Naive B cell (primary cell): Measurements from ENCODE around the gene CTBS. TPM values are rescaled to one million over a fixed set of nuclear protein-coding genes. Genes with fewer than 3 reads are reported as not detected.
A peak's percentile ranks its signal among the peaks of the same experiment; 100 is the strongest.

Source experiments
- ATAC-seq, 2 donors: fragments of 150-1000 bp; cut with Tn5 transposase; 2 replicates each; pipeline ENCODE4 v1.10.0; 2021; ENCODE audit warnings: low read depth in 2 of 2, mild to moderate bottlenecking in 2 of 2, moderate library complexity in 2 of 2
- DNase-seq: peaks from one replicate; pipeline ENCODE4 v3.0.0; 2022
- H3K27ac Mint-ChIP-seq, 6 donors: one replicate each; pipeline ENCODE4 v1.8.0; 2020 to 2022; ENCODE audit warnings: mild to moderate bottlenecking in 6 of 6, mixed read lengths in 6 of 6, moderate library complexity in 5 of 6, inconsistent platforms in 2 of 6
- H3K27me3 Mint-ChIP-seq, 3 donors: one replicate each; pipeline ENCODE4 v1.8.0; 2021 to 2022; ENCODE audit warnings: mixed read lengths in 3 of 3, mild to moderate bottlenecking in 1 of 3
- H3K36me3 Mint-ChIP-seq, 2 donors: one replicate each; pipeline ENCODE4 v1.8.0; 2020 to 2022; ENCODE audit warnings: mixed read lengths in 2 of 2, inconsistent platforms in 1 of 2, mild to moderate bottlenecking in 1 of 2
- H3K4me1 Mint-ChIP-seq, 3 donors: one replicate each; pipeline ENCODE4 v1.8.0; 2020 to 2022; ENCODE audit warnings: mixed read lengths in 3 of 3, inconsistent platforms in 1 of 3, mild to moderate bottlenecking in 1 of 3, moderate library complexity in 1 of 3
- H3K4me3 Mint-ChIP-seq, 8 donors: one replicate each; pipeline ENCODE4 v1.8.0; 2020 to 2022; ENCODE audit warnings: mild to moderate bottlenecking in 8 of 8, mixed read lengths in 8 of 8, moderate library complexity in 8 of 8, inconsistent platforms in 2 of 8
- H3K9me3 Mint-ChIP-seq, 7 donors: one replicate each; pipeline ENCODE4 v1.8.0; 2020 to 2022; ENCODE audit warnings: mixed read lengths in 7 of 7, mild to moderate bottlenecking in 5 of 7, inconsistent platforms in 2 of 7, moderate library complexity in 1 of 7
- polyA plus RNA-seq, 6 donors: library from polyadenylated mRNA; unstranded; fragments of 300-500 nt; fragmentation: Illumina TruSeq; gene quantifications; one replicate each; pipeline ENCODE4 v1.2.3, GENCODE V29; 2021; ENCODE audit warnings: low read depth in 6 of 6

The CTBS gene
- polyA plus RNA-seq: 10 to 100 TPM; 34.8 to 50.7 (median 40.2) TPM

GRCh38 chr1:84573967-84574842, at the start of gene CTBS:
Gene CTBS, minus strand, starts transcription at chr1:84574440. Its CDS starts 25 bp downstream, at chr1:84574415.
- no peaks in the 10 kb centered on the region for H3K27me3 Mint-ChIP-seq

GRCh38 chr1:84621553-84621952, 47.3 kb upstream of the CTBS start:
- no peak for ATAC-seq
- peaks cover 0 to 8% (median 7%) of the 10 kb centered on the region in 3 donors for H3K4me1 Mint-ChIP-seq
- H3K36me3 Mint-ChIP-seq: no peaks in the 10 kb centered on the region
- peak overlapping the region in 1 of 6 donors; percentile 54 for H3K27ac Mint-ChIP-seq
- no peaks in the 10 kb centered on the region for H3K9me3 Mint-ChIP-seq
- H3K4me3 Mint-ChIP-seq: peak overlapping the region in 4 of 8 donors; percentile 32 to 93 (median 61)
- peaks cover 0 to 13% (median 0%) of the 10 kb centered on the region in 3 donors for H3K27me3 Mint-ChIP-seq
- no peak for DNase-seq

More at GRCh38 chr1:84573967-84574842, at the start of gene CTBS:
- Mint-ChIP-seq H3K36me3 (peaks cover 9 to 10% of the 10 kb centered on the region in 2 donors), H3K27ac (peak within 1 kb of the TSS; percentile 98 to 100 (median 99)), H3K4me3 (peak within 1 kb of the TSS; percentile 94 to 99 (median 98)), H3K4me1 (peaks cover 33 to 45% (median 43%) of the 10 kb centered on the region in 3 donors), H3K9me3 (no peaks in the 10 kb centered on the region)
- DNase-seq (peak; percentile 85), ATAC-seq (peak; percentile 89)

- Mint-ChIP-seq H3K27ac (peak overlapping the region in 3 of 6 donors; percentile 26 to 85 (median 64)), H3K4me1 (peaks cover 0 to 8% (median 7%) of the 10 kb centered on the region in 3 donors), H3K4me3 (peak overlapping the region; percentile 76 to 96 (median 92))
These were observed 46.6 kb upstream of the CTBS start for GRCh38 chr1:84620720-84621313.

GRCh38 chr1:84619383-84620102, 45.3 kb upstream of the CTBS start:
- Mint-ChIP-seq H3K9me3 (peaks cover 0 to under 1% (median 0%) of the 10 kb centered on the region in 7 donors), H3K27ac (peak overlapping the region in 1 of 6 donors; percentile 10), H3K4me3 (peak overlapping the region; percentile 11 to 77 (median 62)), H3K27me3 (peaks cover 0 to 7% (median 4%) of the 10 kb centered on the region in 3 donors), H3K4me1 (peaks cover 0 to 8% (median 7%) of the 10 kb centered on the region in 3 donors), H3K36me3 (peaks cover 0 to 4% of the 10 kb centered on the region in 2 donors)
- ATAC-seq (no peak), DNase-seq (no peak)

More at GRCh38 chr1:84620720-84621313, 46.6 kb upstream of the CTBS start:
- H3K27me3 Mint-ChIP-seq: peaks cover 0 to 6% (median 0%) of the 10 kb centered on the region in 3 donors
- ATAC-seq: peak; percentile 91
- no peaks in the 10 kb centered on the region for H3K9me3 Mint-ChIP-seq
- H3K36me3 Mint-ChIP-seq: no peaks in the 10 kb centered on the region
- peak; percentile 83 for DNase-seq

- H3K4me1 Mint-ChIP-seq: peaks cover 0 to 8% (median 7%) of the 10 kb centered on the region in 3 donors
- DNase-seq: no peak
- ATAC-seq: no peak
- H3K27me3 Mint-ChIP-seq: peaks cover 3 to 16% (median 15%) of the 10 kb centered on the region in 3 donors
- peak overlapping the region in 1 of 6 donors; percentile 70 for H3K27ac Mint-ChIP-seq
- peaks cover 0 to 9% (median 4%) of the 10 kb centered on the region in 7 donors for H3K9me3 Mint-ChIP-seq
- no peak overlapping the region for H3K4me3 Mint-ChIP-seq
- peaks cover 0 to 15% of the 10 kb centered on the region in 2 donors for H3K36me3 Mint-ChIP-seq
These were observed 43.1 kb upstream of the CTBS start for GRCh38 chr1:84617349-84617748.

- Mint-ChIP-seq H3K36me3 (peaks cover 0 to 15% of the 10 kb centered on the region in 2 donors), H3K27me3 (peaks cover 15 to 26% (median 15%) of the 10 kb centered on the region in 3 donors), H3K4me3 (peak overlapping the region in 1 of 8 donors; percentile 4), H3K27ac (no peak overlapping the region), H3K4me1 (peaks cover 0 to 10% (median 4%) of the 10 kb centered on the region in 3 donors), H3K9me3 (peaks cover 0 to 9% (median 4%) of the 10 kb centered on the region in 7 donors)
- ATAC-seq (no peak), DNase-seq (no peak)
These were observed 41.5 kb upstream of the CTBS start for GRCh38 chr1:84615790-84616189.

- Mint-ChIP-seq H3K9me3 (peaks cover 0 to 13% (median 4%) of the 10 kb centered on the region in 7 donors), H3K27me3 (peaks cover 15 to 22% (median 15%) of the 10 kb centered on the region in 3 donors), H3K4me1 (peaks cover 0 to 3% (median 0%) of the 10 kb centered on the region in 3 donors), H3K27ac (no peak overlapping the region), H3K36me3 (peaks cover 0 to 15% of the 10 kb centered on the region in 2 donors), H3K4me3 (no peak overlapping the region)
- DNase-seq (no peak), ATAC-seq (no peak)
These were observed 39.6 kb upstream of the CTBS start for GRCh38 chr1:84613887-84614286.

- Mint-ChIP-seq H3K4me3 (no peak overlapping the region), H3K27me3 (peaks cover 15 to 22% (median 15%) of the 10 kb centered on the region in 3 donors), H3K4me1 (peaks cover 0 to 3% (median 0%) of the 10 kb centered on the region in 3 donors), H3K36me3 (peaks cover 0 to 15% of the 10 kb centered on the region in 2 donors), H3K27ac (no peak overlapping the region), H3K9me3 (peaks cover 0 to 13% (median 4%) of the 10 kb centered on the region in 7 donors)
- ATAC-seq: no peak
- DNase-seq: no peak
These were observed 38.8 kb upstream of the CTBS start for GRCh38 chr1:84613026-84613425.

- no peak overlapping the region for H3K4me3 Mint-ChIP-seq
- DNase-seq (no peak), ATAC-seq (no peak)
- peak overlapping the region in 1 of 6 donors; percentile 33 for H3K27ac Mint-ChIP-seq
- H3K4me1 Mint-ChIP-seq: peaks cover 0 to 3% (median 0%) of the 10 kb centered on the region in 3 donors
- peaks cover 15 to 27% (median 15%) of the 10 kb centered on the region in 3 donors for H3K27me3 Mint-ChIP-seq
- H3K36me3 Mint-ChIP-seq: peaks cover 0 to 17% of the 10 kb centered on the region in 2 donors
- peaks cover 0 to 22% (median 6%) of the 10 kb centered on the region in 7 donors for H3K9me3 Mint-ChIP-seq
These were observed 37.6 kb upstream of the CTBS start for GRCh38 chr1:84611796-84612195.

GRCh38 chr1:84611091-84611490, 36.9 kb upstream of the CTBS start:
- H3K4me1 Mint-ChIP-seq: peaks cover 0 to 3% (median 0%) of the 10 kb centered on the region in 3 donors
- no peak overlapping the region for H3K27ac Mint-ChIP-seq

GRCh38 chr1:84606977-84607376, 32.7 kb upstream of the CTBS start:
- Mint-ChIP-seq H3K36me3 (peaks cover 20 to 39% of the 10 kb centered on the region in 2 donors), H3K4me1 (peaks cover 0 to 3% (median 0%) of the 10 kb centered on the region in 3 donors), H3K4me3 (peak overlapping the region in 1 of 8 donors; percentile 5), H3K27me3 (peaks cover 7 to 34% (median 17%) of the 10 kb centered on the region in 3 donors), H3K27ac (no peak overlapping the region), H3K9me3 (peaks cover 17 to 52% (median 34%) of the 10 kb centered on the region in 7 donors)
- no peak for ATAC-seq
- DNase-seq: no peak

More at GRCh38 chr1:84611091-84611490, 36.9 kb upstream of the CTBS start:
- Mint-ChIP-seq H3K9me3 (peaks cover 6 to 29% (median 13%) of the 10 kb centered on the region in 7 donors), H3K27me3 (peaks cover 15 to 33% (median 16%) of the 10 kb centered on the region in 3 donors), H3K4me3 (no peak overlapping the region), H3K36me3 (peaks cover 7 to 25% of the 10 kb centered on the region in 2 donors)
- DNase-seq (no peak), ATAC-seq (no peak)

- Mint-ChIP-seq H3K9me3 (peaks cover 17 to 50% (median 34%) of the 10 kb centered on the region in 7 donors), H3K27me3 (peaks cover 5 to 23% (median 7%) of the 10 kb centered on the region in 3 donors), H3K36me3 (peaks cover 20 to 39% of the 10 kb centered on the region in 2 donors), H3K4me1 (no peaks in the 10 kb centered on the region), H3K27ac (no peak overlapping the region), H3K4me3 (no peak overlapping the region)
- no peak for DNase-seq
- ATAC-seq: no peak
These were observed 30.9 kb upstream of the CTBS start for GRCh38 chr1:84605157-84605556.
